A673 (cell line): Measurements from ENCODE around the gene MYO18B. TPM values are rescaled to one million over a fixed set of nuclear protein-coding genes. Genes with fewer than 3 reads are reported as not detected.

Experiments
- BruUV-seq: library from RNA; stranded (reverse); fragments of 400-500 nt; replicated peaks from 2 replicates; lab custom pipeline; 2021; lab: Mats Ljungman, UMichigan
- CTCF ChIA-PET: fragments of 300-600 bp; sonication (Branson Sonifier 250); formaldehyde crosslinking; loops from one replicate; lab custom pipeline; 2022; ENCODE audit warnings: antibody characterized with exemption; lab: Charles Lee
- POLR2A ChIA-PET: fragments of 300-600 bp; sonication (Branson Sonifier 250); formaldehyde crosslinking; loops from one replicate; lab custom pipeline; 2022; ENCODE audit warnings: antibody characterized with exemption; ENCODE audit not compliant: low non-redundant PET; lab: Charles Lee
- DNase-seq: peaks from one replicate; pipeline ENCODE4 v3.0.0-alpha.2; 2015; ENCODE audit warnings: low spot score
- H3K27ac ChIP-seq: fragments of 200-600 bp; sonication (generic); 2 replicates; pipeline ENCODE4 v1.5.1; 2016; ENCODE audit warnings: mixed run types, low read depth, mild to moderate bottlenecking, mixed read lengths, antibody characterized with exemption, low read length; ENCODE audit not compliant: poor library complexity, severe bottlenecking
- H3K27me3 ChIP-seq: fragments of 200-600 bp; sonication (generic); replicated peaks from 2 replicates; pipeline ENCODE4 v1.6.1; 2017; ENCODE audit warnings: mixed run types, low read depth, mild to moderate bottlenecking, mixed read lengths, antibody characterized with exemption, low read length; ENCODE audit not compliant: insufficient read depth, poor library complexity
- H3K36me3 ChIP-seq: fragments of 200-600 bp; sonication (generic); 2 replicates; pipeline ENCODE4 v1.6.1; 2016; ENCODE audit warnings: mixed run types, mild to moderate bottlenecking, mixed read lengths, antibody characterized with exemption, low read length; ENCODE audit not compliant: insufficient read depth, poor library complexity, severe bottlenecking
- H3K4me1 ChIP-seq: fragments of 200-600 bp; sonication (generic); 2 replicates; pipeline ENCODE4 v1.6.1; 2017; ENCODE audit warnings: mixed run types, mild to moderate bottlenecking, mixed read lengths, antibody characterized with exemption, low read length; ENCODE audit not compliant: insufficient read depth, poor library complexity, severe bottlenecking
- H3K4me3 ChIP-seq: fragments of 200-600 bp; sonication (generic); 2 replicates; pipeline ENCODE4 v1.5.1; 2016; ENCODE audit warnings: low read depth, mixed run types, mild to moderate bottlenecking, mixed read lengths, low read length; ENCODE audit not compliant: poor library complexity, severe bottlenecking
- H3K9me3 ChIP-seq: fragments of 200-600 bp; sonication (generic); 2 replicates; pipeline ENCODE4 v1.6.1; 2016; ENCODE audit warnings: mixed run types, low read depth, mild to moderate bottlenecking, mixed read lengths, antibody characterized with exemption, low read length; ENCODE audit not compliant: poor library complexity, severe bottlenecking
- EZH2 ChIP-seq: fragments of 200-600 bp; sonication (generic); IDR thresholded peaks from 2 replicates; pipeline ENCODE4 v1.6.1; 2017; ENCODE audit warnings: borderline replicate concordance, low read depth, mild to moderate bottlenecking, mixed read lengths, antibody characterized with exemption, low read length; ENCODE audit not compliant: poor library complexity, severe bottlenecking
- intact Hi-C: fragments of 100-400 bp; cut with micrococcal nuclease; formaldehyde crosslinking; loops from one replicate; pipeline ENCODE4 v1.10.0; 2022; ENCODE audit not compliant: unreplicated experiment
- total RNA-seq: library from RNA; stranded (reverse); gene quantifications from 2 replicates; pipeline ENCODE4 v1.2.3, GENCODE V29; 2021
- TF ChIP-seq, protein P1 (sequence below): fragments of 300-800, 200-600 bp; sonication (generic); conservative IDR thresholded peaks from 2 replicates; pipeline ENCODE4 v1.5.1; 2017; ENCODE audit warnings: low read depth, mild to moderate bottlenecking, antibody characterized with exemption, low read length, moderate library complexity, mixed read lengths

The MYO18B gene
- total RNA-seq, 1 experiment from 2014 or later, result not detected

DNA sequence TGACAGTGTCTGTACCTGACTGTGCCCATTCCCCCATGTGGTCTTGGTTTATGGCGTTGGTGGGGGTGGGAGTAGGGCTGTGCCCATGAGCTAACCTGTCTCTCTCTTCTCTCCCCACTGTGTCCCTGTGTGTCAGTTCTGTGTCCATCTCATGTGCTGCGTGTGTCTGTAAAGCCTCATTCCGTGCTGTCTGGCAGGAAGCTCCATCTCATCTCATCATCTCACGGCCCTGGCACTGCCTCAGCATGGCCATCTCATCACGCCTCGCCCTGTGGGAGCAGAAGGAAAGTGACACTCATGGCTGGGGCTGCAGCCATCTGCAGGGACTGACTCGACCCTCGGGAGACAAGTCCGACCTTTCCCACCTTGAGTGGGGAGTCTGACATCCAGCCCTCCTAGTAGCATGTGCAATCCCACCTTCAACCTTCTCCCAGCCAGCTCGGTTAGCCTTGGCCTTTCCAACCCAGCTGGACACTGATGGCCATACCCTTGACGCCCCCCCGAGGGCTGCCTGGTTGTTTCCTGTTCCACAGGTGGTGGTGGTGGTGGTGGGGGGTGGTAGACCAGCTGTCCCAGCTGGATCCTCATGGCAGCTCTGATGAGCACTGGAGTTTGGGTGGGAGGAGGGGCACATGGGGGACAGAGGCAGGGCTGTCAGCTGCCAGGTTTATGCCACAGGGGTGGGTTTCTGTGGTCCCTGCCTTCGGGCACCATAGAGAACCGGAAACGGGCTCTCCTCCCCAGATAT lies 19.0 kb downstream of the MYO18B start:
- POLR2A ChIA-PET, result no interaction called here
- H3K9me3 ChIP-seq, result no peaks in the 10 kb centered on the region
- no peak overlapping the region for H3K4me3 ChIP-seq
- no peaks in the 10 kb centered on the region for H3K27me3 ChIP-seq
- no peak for TF ChIP-seq EZH2
- TF ChIP-seq, protein P1, sequence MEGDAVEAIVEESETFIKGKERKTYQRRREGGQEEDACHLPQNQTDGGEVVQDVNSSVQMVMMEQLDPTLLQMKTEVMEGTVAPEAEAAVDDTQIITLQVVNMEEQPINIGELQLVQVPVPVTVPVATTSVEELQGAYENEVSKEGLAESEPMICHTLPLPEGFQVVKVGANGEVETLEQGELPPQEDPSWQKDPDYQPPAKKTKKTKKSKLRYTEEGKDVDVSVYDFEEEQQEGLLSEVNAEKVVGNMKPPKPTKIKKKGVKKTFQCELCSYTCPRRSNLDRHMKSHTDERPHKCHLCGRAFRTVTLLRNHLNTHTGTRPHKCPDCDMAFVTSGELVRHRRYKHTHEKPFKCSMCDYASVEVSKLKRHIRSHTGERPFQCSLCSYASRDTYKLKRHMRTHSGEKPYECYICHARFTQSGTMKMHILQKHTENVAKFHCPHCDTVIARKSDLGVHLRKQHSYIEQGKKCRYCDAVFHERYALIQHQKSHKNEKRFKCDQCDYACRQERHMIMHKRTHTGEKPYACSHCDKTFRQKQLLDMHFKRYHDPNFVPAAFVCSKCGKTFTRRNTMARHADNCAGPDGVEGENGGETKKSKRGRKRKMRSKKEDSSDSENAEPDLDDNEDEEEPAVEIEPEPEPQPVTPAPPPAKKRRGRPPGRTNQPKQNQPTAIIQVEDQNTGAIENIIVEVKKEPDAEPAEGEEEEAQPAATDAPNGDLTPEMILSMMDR, result no peak
- no TSS peak for BruUV-seq
- no peak overlapping the region for H3K27ac ChIP-seq
- intact Hi-C loops, result no loop called here
- H3K4me1 ChIP-seq, result no peaks in the 10 kb centered on the region
- no peaks in the 10 kb centered on the region for H3K36me3 ChIP-seq
- DNase-seq, result no peak
- CTCF ChIA-PET, result no interaction called here

GRCh38 chr22:25762147-25762546 lies 20.2 kb downstream of the MYO18B start:
- peaks cover 7% of the 10 kb centered on the region for H3K9me3 ChIP-seq
- ChIA-PET CTCF (no interaction called here), POLR2A (no interaction called here)
- DNase-seq, result no peak
- no peak for TF ChIP-seq EZH2
- TF ChIP-seq, protein P1, result no peak
- no peaks in the 10 kb centered on the region for H3K36me3 ChIP-seq
- H3K4me1 ChIP-seq, result no peaks in the 10 kb centered on the region
- intact Hi-C loops, result no loop called here
- H3K27ac ChIP-seq, result no peak overlapping the region
- BruUV-seq, result no TSS peak
- no peak overlapping the region for H3K4me3 ChIP-seq
- no peaks in the 10 kb centered on the region for H3K27me3 ChIP-seq

DNA sequence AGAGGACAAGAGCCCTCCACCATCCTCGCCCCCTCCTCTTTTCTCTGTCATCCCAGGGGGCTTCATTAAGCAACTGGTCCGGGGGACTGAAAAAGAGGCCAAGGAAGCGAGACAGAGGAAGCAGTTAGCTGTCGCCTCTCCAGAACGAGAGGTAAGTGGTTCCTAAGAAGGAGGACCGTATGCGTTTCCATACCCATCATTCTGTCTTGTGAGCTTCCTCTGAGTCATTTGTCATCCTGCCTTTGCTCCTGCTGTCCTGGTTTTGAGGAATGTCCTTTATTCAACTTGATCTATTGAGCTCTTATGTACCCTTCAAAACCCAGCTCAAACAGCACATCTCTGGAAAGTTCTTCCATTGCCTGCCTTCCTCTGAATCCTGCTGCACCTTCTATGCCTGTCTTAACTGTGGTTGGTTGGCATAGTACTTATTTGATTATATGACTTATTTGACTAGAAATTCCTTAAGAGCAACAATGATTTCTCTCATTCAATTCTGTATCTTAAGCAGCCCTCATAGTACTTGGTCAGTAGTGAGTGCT lies 21.3 kb downstream of the MYO18B start:
- no peaks in the 10 kb centered on the region for H3K27me3 ChIP-seq
- H3K9me3 ChIP-seq, result peaks cover 7% of the 10 kb centered on the region
- no TSS peak for BruUV-seq
- no peak overlapping the region for H3K4me3 ChIP-seq
- H3K4me1 ChIP-seq, result no peaks in the 10 kb centered on the region
- intact Hi-C loops, result no loop called here
- ChIA-PET CTCF (no interaction called here), POLR2A (no interaction called here)
- DNase-seq, result no peak
- no peaks in the 10 kb centered on the region for H3K36me3 ChIP-seq
- H3K27ac ChIP-seq, result no peak overlapping the region
- TF ChIP-seq, protein P1, result no peak
- no peak for TF ChIP-seq EZH2
